HG03103 (cell line): ENCODE measurements around the gene MCM6.

Experiments used
- ATAC-seq: cut with Tn5 transposase; IDR thresholded peaks from one replicate; pipeline ENCODE4 v1.9.1; 2021; ENCODE audit warnings: low read depth; ENCODE audit not compliant: unreplicated experiment

The MCM6 gene

DNA sequence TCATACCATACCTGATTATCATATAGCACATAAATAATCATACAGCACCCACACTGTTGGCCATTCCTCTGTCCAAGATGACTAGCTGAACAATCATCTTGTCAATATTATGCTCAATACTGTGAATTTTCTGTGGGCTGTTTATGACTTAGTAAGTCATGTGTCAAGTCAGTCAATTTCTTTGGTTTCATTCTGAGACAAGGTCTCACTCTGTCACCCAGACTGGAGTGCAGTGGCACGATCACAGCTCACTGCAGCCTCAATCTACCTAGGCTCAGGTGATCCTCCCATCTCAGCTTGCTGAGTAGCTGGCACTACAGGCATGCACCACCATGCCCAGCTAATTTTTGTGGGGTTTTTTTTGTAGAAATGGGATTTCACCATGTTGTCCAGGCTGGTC, 5.7 kb downstream of the MCM6 start:
- no peak for ATAC-seq

DNA sequence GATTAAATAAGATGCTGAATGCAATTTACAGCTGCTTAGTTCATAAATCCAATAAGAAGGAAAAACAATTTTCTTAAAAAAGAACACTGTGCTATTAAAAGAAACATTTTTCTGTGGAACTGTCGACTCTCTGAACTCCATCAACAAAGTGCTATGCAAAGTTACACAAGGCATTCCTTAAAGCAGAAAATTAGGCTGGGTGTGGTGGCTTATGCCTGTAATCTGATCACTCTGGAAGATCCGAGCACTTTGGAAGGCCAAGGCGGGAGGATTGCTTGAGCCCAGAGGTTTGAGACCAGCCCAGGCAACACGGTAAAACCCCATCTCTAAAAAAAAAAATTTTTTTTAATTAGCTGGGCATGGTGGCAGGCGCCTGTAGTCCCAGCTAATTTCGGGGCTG, 13.0 kb downstream of the MCM6 start:
- no peak for ATAC-seq

DNA sequence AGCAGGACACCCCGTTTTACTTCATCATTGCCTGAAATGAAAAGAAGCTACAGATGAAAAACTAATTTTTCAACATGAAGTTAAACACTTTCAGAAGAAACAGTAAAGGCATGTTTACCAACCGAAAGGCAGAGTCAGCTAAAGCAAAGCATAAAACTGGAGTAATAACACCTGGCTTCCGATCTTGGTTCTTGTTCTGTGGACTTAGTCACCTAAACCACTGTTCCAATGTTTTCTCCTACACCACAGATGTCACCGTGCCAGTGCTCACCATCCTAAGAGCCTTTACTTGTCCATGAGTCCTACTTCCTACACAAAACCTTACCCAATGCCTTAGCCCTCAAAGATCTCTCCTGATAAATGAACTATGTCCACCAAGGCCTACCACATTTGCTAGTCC, 13.5 kb downstream of the MCM6 start:
- ATAC-seq: no peak

DNA sequence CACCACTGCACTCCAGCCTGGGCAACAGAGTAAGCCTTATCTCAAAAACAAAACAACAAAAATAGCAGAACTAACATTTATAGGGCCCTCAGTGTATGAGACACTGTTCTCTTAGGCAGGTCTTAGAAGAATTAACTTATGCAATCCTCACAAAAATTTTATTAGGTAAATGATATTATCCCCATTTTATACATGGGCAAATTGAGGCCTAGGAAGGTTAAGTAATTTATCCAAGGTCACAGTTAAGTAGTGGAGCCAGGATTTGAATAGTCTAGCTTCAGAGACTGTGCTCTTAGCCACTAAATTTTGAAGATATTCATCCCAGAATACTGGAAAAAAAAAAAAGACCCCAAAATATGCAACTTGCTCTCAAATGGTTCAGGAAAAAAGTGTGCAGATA, 22.8 kb downstream of the MCM6 start:
- no peak for ATAC-seq

DNA sequence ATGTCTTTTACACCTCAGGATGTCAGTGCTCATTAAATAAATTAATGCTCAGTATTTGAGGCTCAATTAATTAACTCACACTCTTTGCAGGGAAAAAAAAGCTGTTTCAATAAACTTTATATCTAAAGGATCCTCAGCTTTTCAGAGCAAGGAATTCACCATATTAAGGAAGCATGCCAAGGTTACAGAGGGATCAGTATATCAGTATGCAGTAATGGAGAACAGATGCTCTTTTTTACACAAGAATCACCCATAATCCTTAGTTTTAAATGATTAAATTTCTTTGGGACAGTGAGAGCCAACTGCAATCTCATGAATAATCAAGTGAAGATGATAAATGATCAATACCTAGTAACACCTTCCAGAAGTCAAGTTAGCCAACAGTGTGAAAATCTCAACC, 24.4 kb downstream of the MCM6 start:
- no peak for ATAC-seq

DNA sequence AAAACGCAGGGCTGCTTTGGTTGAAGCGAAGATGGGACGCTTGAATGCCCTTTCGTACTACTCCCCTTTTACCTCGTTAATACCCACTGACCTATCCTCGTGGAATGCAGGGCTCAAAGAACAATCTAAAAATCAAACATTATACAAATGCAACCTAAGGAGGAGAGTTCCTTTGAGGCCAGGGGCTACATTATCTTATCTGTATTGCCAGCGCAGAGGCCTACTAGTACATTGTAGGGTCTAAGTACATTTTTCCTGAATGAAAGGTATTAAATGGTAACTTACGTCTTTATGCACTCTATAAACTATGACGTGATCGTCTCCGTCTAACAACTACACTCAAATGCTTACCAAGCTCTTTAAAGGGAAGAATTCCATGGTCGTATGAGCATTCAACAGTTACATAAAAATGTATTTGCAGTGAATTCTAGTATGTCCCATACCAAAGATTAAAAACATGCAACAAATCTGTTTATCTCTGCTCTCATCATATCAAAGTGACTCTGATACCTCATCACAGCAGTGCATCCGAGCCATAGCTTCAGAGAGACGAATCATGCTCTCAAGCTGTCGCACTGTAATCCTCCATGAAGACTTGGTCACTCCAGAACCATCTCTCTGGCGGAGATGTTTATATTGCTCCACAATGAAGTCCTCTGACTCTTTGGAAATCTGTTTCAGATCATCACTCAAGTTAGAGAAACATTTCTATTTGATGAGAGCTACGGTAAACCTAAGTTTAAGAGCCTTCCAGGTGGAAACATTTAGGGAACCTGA, 25.2 kb downstream of the MCM6 start:
- ATAC-seq: no peak

DNA sequence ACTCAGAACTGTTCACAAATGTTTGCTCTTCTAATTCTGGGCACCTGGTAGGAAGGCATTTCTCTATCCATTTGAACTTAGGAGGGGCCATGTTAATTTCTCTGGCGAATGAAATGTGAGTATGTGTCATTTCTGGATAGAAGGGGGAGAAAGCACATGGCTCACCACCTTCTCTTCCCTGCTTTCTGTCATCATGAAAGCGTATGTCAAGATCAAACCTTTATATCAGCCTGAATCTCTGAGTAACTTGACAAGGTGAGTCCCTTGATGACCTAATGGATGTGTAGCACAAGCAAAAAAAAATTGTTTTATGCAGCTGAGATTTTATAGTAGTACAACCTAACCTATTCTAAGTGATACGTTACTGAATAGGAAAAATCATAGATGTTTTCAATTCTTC, 27.2 kb downstream of the MCM6 start:
- no peak for ATAC-seq

DNA sequence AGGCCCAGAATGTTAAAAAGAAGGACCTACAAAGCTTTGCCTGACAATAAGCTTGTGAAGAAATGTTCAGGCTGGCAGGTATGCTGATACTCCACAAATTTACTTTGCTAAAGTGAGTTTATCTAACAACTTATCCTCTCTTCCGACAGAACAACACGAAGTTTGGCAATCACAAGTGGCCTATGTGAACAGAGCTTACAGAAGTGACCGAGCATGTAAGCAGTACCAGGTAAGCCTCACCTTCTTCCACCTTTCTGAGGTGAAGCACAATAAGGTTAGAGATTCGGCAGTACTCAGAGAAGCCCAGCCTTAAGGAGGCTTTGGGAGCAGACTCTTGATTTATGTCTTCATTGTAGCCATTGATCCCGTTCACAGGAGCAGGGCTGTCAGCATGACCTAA, 30.2 kb downstream of the MCM6 start:
- no peak for ATAC-seq

DNA sequence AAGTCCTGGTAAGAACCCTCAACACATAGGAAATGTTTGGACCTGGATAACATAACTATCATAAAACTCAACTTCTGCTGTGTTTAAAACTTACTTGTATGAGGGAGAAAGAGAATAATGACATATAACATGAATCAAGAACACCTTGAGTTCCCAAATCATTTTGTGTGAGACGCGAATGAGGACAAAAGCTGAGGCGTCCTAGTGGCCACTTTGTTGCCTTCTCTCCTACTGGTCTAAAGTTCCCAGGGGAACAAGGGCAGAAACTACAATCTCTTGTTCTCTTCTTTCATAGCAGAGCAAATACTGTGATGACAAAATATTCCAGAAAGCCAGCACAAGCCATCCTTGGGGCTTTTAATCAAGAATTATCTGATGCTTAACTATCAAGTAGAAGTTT, 31.0 kb downstream of the MCM6 start:
- ATAC-seq: no peak

DNA sequence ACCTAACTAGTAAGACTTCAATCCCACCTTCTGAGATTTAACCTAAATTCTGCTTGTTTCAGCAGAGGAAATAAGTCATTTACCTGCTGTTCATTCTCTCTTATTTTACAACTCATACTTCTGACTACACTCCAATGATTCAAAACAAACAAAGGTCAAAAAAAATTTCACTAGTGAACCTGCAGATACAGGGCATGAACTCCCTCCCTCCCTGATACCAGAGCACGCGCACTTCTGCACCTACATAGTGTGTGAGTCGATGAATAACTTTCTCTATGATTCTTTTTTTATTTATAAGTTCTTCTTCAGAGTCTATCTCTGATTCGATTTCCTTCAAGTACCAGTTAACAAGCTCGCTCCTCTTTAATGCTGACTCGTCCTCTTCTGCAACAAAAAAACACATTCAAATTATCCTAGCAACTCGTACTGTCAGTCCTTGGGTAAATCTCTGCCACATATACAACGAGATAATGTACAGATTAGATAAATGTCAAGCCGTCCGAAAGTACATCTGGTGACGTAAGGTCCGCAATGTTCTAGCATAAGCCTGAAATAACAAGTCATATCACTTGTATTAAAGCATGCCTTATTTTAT, 31.8 kb downstream of the MCM6 start:
- no peak for ATAC-seq

DNA sequence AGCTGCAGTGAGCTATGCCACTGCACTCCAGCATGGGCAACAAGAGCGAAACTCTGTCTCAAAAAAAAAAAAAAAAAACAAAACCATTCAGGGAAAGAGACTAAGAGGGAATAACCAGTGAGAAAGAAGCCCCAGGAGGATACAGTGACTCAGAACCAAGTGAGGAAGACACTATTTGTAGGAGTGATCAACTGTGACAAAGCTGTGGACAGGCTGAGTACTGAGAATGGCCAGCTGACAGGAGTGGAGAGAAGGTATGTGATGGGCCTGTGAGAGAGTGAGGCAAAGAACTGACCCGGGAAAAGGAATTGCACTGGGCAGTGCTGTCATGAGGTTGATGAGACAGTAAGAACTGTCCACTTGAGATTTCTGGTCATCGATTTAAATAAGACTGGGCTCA, 32.6 kb downstream of the MCM6 start:
- no peak for ATAC-seq

DNA sequence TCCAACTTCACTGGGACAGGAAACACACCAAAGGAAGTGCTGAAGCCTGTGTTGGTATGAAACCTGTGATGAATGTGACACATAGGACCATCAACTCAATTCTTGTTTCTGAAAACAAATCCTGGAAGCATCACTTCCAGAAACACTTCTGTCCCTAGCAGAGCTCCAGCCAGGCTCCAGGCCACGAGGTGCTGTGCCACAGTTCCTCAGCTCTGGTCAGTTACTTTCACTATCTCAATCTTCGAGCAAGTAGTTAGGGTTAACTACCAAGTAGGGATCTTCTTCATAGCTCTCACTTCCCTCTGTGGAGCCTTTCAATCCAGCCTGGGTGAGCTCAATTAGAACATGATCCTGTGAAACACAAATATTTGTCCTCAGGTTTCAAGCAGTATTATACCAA, 35.6 kb downstream of the MCM6 start:
- ATAC-seq: no peak

DNA sequence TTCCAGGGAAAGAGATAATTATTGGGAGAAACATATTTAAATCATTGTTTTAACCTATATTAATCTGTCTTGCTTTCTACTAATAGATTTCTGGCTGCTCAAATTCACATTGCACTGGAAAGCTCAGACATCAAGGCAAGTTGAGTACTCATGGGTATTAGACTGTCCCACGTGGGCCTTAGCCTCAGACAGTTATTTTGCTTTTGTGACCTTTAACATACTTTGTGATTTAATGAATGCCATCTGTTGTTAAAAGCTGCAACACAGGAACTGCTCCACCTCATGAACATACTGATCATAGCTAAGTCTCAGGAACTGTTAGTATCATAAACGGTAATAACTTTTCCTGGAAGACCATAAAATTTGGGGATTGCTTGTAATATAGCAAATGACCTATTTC, 36.5 kb downstream of the MCM6 start:
- no peak for ATAC-seq

DNA sequence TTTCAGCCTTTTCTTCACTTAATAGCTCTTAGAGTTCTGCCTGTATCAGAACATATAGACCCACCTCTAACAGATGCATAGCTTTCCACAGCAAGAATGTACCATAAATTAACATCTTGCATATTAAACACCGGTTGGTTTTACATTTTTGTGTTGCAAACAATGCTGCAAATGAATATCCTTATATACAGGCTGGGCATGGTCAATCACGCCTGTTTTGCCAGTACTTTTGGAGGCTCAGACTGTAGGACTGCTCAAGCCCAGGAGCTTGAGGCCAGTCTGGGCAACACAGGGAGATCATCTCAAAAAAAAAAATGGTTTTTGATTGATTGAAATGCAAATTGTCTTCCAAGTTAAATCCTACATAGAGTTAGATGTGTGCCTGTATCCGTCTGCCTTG, 37.7 kb downstream of the MCM6 start:
- no peak for ATAC-seq

DNA sequence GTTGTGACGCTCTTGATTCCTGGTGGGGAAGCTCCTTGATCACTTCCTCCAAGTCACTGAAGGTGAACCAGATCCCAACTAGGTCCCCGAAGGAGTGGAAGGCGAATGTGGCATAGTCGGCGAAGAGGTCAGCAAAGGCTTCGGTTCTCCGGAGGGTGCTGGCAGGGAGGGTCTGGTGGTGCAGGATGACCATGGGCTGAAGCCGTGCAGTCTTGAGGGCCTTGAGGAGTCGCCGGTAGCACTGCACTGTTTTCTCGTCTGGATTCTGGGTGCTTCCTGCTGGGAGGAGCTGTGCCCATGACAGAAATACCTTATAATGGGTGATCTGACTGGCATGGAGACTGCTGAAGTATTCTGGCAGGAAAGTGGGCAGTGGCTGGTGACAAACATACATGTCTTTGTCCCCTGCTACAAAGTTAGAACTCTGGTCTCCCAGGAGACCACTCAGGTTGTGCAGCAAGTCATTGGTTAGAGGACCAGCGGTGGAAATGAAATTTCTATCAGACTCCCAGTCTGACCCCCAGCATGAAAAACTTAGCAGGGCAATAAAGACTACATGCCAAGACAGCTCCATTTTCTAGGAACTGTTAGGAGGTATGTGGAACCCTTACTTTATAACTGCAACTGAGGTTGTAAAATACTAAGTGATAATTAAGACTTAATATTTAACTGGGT, 39.5 kb downstream of the MCM6 start, which contains the start of gene LCT:
LCT (minus strand) TSS at position 589 of the 675 bp plus-strand sequence; CDS start at position 574, 15 bp downstream.
- no peak for ATAC-seq

DNA sequence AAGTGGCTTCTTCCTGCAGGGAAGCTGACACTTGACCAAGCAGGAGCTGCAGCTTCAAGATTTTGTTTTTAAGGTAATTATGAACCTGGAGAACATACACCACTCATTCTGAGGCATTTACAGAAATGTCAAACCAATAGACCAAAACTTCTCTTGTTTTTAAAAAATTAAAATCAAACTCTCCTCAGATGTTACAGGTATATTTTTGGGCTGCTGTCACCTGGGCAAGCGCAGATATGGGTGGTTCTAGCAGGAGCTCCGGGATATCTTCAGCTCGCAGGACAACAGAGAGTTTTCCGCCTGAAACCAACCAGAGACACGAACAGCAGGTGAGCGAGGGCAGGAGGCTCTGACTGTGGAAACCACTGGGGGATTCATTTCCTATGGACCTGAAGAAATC, 43.4 kb downstream of the MCM6 start:
- no peak for ATAC-seq

DNA sequence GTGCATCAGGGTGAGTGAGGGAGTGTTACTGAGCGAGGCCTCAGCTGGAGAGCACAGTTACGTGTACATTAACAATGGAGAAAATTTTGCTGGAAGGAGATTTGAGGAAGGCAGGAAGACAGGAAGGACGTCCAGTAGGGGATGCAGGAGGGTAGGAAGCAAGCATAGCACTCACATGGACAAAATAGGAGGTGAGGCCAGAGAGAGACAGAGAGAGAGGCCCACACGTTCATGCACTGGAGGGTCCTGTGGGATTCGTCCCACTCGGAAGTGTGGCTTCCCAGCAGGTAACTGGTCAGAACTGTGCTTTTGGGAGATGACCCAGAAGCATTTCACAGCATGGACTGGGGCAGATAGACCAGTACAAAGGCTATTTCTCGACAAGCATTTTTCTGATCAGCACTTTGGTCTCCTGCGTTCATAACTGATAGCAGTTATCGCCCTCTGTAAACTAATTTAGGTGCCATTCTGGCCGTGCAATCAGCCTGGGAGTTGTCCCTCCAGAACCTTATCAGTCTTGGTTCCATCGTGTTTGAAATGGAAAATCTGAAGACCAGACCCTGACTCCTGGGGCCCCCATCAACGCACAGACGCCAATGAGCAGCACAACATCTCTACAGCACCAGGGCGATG, 44.9 kb downstream of the MCM6 start:
- ATAC-seq: no peak

DNA sequence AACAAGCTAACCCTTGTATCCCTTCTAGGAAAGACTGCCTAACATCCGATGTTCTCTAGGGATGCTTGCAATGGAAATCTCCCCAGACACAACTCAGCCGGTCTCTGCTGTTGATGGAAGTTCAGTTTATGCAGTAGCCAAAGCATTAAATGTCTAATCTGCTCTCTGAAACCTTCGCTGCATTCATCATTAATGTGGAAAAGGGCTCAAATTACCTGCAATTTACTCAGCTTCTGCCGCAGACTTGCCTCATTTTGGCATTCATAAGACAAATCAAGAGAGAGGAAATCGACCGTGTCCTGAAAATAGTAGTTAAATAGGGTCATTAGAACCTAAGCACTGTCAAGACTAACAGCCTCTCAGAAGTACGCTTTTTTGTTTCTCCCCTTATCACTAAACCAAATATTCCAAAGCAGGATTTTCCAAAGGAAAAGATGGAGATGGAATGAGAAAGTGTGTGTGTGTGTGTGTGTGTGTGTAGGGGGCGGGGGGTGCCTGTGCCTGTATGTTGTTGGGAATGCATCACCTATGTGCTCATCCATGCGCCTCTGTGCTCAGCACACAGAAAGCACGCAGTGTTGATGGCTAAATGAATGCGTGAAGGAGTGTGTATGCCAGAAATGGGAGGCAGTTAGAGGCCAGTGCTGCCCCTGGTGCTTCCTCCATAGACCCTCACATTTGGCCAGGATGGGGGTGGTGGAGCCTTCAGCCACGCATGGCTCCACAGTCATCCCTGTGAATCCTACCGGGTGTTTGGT, 46.7 kb downstream of the MCM6 start:
- ATAC-seq: no peak

DNA sequence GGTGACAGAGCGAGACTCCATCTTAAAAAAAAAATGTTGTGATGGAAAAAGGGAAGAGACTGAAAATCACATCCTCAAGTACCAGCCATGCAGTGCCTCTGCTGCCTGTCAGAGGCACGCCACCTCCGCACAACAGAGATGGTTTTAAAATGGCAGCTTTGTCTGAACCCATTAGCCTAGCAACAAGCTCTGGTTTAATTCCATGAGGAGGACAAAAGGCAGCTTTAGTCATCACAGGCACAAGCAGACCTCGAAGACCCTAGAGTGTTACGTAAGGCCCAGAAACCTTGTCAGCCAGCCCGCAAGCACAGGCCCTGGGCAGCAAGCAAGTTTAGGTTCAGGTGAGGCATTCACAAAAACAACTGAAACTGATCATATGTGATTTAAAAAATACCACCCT, 49.7 kb downstream of the MCM6 start:
- no peak for ATAC-seq

DNA sequence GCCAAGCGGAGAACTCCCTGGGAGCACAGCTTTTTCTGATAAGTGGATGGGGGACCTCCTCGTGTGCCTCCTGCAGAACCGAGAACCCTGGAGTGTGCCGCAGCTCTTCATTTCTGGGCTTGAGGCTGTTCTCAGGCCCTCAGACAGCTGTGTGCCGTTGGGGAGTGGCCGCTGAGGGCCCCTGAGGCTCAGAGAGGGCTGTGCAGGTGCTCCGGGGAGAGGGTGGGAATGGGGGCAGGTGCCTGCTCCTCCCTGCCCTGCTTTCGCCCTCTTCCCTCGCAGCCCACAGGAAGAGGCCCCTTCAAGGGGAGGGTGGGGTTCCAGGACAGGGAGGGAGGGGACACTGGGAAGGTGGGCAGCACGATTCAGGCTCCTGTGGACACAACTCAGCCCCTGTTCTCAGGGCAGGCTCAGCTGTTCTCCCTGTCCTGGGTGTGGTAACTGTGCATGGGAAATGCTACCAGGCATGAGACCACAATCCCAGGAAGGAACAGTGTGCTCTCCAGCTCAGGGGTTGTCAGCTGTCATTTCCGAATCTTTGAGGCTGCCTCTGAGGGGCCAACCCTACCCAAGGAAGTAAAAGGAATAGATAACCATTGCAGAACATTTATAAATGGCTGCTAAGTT, 50.6 kb downstream of the MCM6 start:
- ATAC-seq: no peak
